HG03432 (cell line): ENCODE results near the gene FBXO2.

ENCODE experiments used
- ATAC-seq: cut with Tn5 transposase; IDR thresholded peaks from one replicate; pipeline ENCODE4 v1.9.1; 2021; ENCODE audit warnings: mild to moderate bottlenecking, moderate library complexity; ENCODE audit not compliant: unreplicated experiment

Gene FBXO2

GRCh38 chr1:11682799-11683198 lies 28.6 kb upstream of the FBXO2 start:
- ATAC-seq = no peak

GRCh38 chr1:11682287-11682771 lies 28.1 kb upstream of the FBXO2 start:
- ATAC-seq = no peak

- peak; percentile 84 for ATAC-seq
Observed at GRCh38 chr1:11681071-11681771, 27.0 kb upstream of the FBXO2 start, which contains the start of gene MAD2L2. Gene MAD2L2, minus strand, starts transcription at chr1:11681148. Its CDS starts 547 bp downstream, at chr1:11680601.

- peak; percentile 23 for ATAC-seq
Observed at GRCh38 chr1:11680270-11681070, 26.2 kb upstream of the FBXO2 start.

GRCh38 chr1:11678442-11678841 lies 24.2 kb upstream of the FBXO2 start:
- ATAC-seq = no peak

- ATAC-seq = no peak
Observed at GRCh38 chr1:11676386-11677103, 22.3 kb upstream of the FBXO2 start.

DNA sequence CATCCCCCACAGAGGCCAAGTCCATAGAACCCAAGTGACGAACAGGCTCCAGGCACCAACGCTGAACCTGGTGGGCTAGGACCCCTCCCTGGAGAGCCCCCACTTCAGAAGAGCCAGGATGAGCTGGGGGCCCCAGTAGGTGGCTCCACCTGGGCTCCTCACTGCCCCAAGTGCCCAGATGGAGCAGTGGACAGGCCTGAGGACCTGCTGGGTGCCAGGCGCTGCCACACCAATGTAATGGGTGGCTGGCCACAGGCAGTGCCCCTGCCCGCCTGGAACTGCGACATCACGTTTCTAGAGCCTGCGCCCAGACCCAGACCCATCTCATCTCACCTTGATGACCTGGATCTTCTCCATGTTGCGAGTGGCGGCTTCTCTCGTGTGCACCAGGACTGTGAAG lies 21.1 kb upstream of the FBXO2 start:
- ATAC-seq = no peak

GRCh38 chr1:11674488-11674887 lies 20.3 kb upstream of the FBXO2 start:
- no peak for ATAC-seq

DNA sequence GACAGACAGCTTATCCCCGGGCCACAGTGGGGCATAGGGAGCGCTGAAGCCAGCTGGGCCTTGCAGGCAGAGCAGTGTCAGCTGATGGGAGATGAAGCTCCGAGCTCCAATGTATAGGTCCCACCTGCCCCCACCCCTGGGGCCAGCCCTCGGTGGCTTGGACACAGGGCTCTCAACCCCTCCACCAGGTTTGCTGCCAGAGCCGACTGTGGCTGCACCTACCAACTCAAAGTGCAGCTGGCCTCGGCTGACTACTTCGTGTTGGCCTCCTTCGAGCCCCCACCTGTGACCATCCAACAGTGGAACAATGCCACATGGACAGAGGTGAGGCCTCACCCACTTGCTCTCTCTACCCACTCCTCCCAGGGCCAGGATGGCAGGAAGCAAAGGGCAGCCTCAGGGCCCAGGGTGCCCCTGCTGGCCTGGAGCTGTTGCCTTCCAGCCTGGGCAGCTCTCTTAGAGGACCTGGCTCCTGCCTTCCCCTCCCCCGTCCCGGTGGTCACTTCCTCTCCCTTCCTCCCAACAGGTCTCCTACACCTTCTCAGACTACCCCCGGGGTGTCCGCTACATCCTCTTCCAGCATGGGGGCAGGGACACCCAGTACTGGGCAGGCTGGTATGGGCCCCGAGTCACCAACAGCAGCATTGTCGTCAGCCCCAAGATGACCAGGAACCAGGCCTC lies 19.0 kb upstream of the FBXO2 start:
- ATAC-seq = no peak

DNA sequence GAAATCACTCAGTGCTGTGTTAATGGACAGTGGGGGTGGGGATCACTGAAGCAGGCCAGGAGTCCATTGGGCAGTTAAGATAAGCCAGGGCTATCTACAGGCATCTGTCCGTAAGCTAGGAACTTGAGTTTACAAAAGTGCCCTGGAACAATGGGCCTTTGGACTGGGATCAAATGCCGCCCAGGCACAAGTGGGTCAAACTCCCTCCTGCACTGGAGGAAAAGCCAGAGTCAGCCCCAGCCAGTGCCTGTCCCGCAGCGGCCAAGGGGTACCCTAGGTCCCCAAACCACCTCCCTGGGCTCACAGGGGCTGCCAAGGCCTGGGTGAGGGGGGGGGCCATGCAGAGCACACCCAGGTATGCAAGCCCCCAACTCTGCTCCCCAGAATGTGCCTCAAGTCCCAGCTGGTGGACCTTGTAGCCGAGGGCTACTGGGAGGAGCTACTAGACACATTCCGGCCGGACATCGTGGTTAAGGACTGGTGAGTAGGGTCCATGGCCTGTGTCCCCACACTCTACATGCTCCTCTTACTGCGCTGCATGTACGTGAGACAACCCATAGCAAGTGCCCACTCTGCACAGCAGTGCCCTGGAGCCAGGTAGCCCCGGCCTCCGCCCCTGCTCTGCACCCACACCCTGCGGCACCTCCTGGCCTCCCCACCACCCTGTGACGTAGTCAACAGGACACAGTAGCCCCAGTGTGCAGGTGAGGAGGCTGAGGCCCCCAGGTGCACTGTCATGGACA lies 17.5 kb upstream of the FBXO2 start:
- no peak for ATAC-seq

DNA sequence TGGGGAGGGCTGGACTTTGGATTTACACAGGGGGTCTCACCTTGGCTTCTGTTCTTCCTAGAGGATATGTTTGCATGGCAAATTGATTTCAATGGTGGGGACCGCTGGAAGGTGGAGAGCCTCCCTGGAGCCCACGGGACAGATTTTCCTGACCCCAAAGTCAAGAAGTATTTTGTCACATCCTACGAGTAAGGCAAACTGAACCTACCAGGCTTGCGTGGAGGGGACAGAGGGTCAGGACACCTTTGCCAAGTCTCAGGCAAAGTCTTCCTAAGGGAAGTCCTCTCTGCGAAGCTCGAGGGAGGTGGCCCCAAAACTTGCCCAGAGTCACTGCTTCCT lies 16.9 kb upstream of the FBXO2 start:
- no peak for ATAC-seq

- no peak for ATAC-seq
Observed at GRCh38 chr1:11670747-11671146, 16.5 kb upstream of the FBXO2 start.

DNA sequence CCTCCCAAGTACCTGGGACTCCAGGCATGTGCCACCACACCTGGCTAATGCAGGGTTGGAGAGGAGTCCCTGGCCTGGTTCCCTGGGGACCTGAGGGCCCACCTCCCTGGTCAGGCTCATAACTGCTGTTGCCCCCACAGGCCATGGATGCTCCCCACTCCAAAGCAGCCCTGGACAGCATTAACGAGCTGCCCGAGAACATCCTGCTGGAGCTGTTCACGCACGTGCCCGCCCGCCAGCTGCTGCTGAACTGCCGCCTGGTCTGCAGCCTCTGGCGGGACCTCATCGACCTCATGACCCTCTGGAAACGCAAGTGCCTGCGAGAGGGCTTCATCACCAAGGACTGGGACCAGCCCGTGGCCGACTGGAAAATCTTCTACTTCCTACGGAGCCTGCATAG lies 14.3 kb upstream of the FBXO2 start:
- no peak for ATAC-seq

DNA sequence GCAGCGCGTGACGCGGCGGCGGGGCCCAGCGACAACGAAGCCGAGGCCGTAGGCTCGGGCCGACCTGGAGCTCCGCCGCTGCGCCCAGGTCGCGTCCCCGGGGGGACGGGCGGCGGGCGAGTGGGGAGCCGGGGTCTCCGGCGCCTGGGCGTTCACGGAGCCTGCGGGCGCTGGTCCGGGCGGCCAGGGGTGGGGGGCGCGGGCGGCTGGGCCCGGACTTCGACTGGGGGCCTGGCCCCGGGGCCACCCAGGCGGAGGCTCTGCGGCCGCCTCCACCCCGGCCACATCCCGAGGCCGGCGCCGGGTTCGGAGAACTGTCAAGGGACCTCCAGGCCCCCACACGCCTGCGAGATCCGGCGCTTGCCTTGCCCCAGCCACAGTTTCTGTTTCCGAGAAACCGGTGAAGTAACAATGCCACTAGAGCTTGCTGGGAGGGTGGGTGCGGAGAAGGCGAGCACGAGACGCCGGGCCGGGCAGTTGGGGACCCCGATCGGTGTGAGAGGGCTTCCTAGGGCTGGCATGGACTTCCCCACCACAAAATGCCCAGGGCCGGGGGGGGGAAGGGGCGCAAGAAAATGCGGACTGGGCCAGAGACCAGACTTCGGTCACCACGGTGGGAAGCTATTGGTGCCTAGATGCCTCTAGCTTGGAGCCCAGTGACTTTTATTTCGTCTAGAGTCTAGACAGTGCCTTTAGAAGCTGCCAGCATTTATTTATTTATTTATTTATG lies 10.3 kb upstream of the FBXO2 start:
- peak; percentile 44 for ATAC-seq

DNA sequence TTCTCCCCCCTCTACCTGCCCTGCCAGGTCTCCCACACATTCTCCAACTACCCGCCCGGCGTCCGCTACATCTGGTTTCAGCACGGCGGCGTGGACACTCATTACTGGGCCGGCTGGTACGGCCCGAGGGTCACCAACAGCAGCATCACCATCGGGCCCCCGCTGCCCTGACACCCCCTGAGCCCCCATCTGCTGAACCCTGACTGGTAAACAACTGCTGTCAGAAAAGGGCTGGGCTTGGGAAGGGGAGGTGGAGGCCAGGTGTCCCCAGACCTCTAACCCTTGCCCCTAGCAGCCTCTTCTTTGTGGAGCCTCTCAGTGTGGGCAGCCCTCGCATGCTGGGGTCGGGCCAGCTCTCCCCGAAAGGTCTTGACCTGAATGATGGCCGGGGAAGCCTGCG lies 6.9 kb upstream of the FBXO2 start:
- no peak for ATAC-seq

GRCh38 chr1:11659748-11660147 lies 5.5 kb upstream of the FBXO2 start:
- ATAC-seq = no peak

- no peak for ATAC-seq
Observed at GRCh38 chr1:11658542-11658941, 4.3 kb upstream of the FBXO2 start.

DNA sequence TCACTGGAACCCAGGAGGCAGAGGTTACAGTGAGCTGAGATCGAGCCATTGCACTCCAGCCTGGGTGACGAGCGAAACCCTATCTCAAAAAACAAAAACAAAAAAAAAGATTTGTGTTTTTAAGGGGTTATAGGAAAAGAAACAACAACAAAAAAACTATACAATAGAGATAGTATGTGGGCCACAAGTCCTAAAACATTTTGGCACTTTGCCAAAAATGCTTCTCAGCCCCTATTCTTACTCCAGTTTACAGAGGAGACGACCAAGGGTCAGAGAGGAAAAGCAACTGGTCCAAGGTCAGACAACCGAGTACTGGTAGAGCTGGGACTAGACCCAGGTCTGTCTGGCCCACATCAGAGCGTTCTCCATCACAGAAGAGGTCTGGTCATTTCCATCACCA lies 3.4 kb upstream of the FBXO2 start:
- ATAC-seq = no peak

- ATAC-seq = peak; percentile 22
Observed at GRCh38 chr1:11654939-11655808, 945 bp upstream of the FBXO2 start.
